Measurements from ENCODE around the gene CHD1.

- TF ChIP-seq CTCF (conservative IDR thresholded peaks at IDR 0.05 in 1 of 2, IDR thresholded peaks at IDR 0.05 in 1 of 2; ENCODE audit: low read depth in 1 of 2, low read length in 2 of 2) = no peak
- TF ChIP-seq EZH2 (IDR thresholded peaks at IDR 0.05; ENCODE audit: low read length, missing control alignments) = no peak
Measured at GRCh38 chr5:98928873-98929709, at the start of gene CHD1.
